Kidney (tissue), 14 donors: ENCODE measurements around the gene PATJ. TPM values are rescaled to one million over a fixed set of nuclear protein-coding genes. Genes with fewer than 3 reads are reported as not detected.

Experiments
- DNase-seq, 5 donors: peaks; one replicate each; pipeline ENCODE4 v3.0.0-alpha.2; 2013 to 2020
- FAIRE-seq: peaks from 2 replicates; lab custom pipeline; 2012; peaks lifted over from hg19 to GRCh38; lab: Jason Lieb, UNC
- H3K27ac ChIP-seq, 2 donors: one replicate each; pipeline ENCODE4 v1.7.0; 2013; ENCODE audit warnings: low read depth in 2 of 2, low read length in 2 of 2, inconsistent platforms in 1 of 2
- H3K27me3 ChIP-seq: one replicate; pipeline ENCODE4 v1.7.1; 2013; ENCODE audit warnings: low read length, inconsistent platforms; ENCODE audit not compliant: control insufficient read depth, insufficient read depth
- H3K36me3 ChIP-seq, 3 donors: one replicate each; pipeline versions ENCODE4 v1.7.0 to v1.7.1; 2013; ENCODE audit warnings: low read length in 3 of 3, control low read depth in 1 of 3, inconsistent platforms in 1 of 3; ENCODE audit not compliant: insufficient read depth in 3 of 3, control insufficient read depth in 2 of 3
- H3K4me1 ChIP-seq, 3 donors: one replicate each; pipeline versions ENCODE4 v1.7.0 to v1.7.1; 2013; ENCODE audit warnings: low read length in 3 of 3, inconsistent platforms in 1 of 3, low read depth in 1 of 3; ENCODE audit not compliant: control insufficient read depth in 2 of 3, insufficient read depth in 2 of 3
- H3K4me3 ChIP-seq, 3 donors: one replicate each; pipeline versions ENCODE4 v1.7.0 to v1.8.1; 2013; ENCODE audit warnings: low read length in 3 of 3, control low read depth in 1 of 3, inconsistent platforms in 1 of 3
- H3K9ac ChIP-seq, 3 donors: one replicate each; pipeline versions ENCODE4 v1.7.0 to v1.7.1; 2013; ENCODE audit warnings: low read length in 3 of 3, control low read depth in 1 of 3, inconsistent platforms in 1 of 3
- H3K9me3 ChIP-seq, 3 donors: one replicate each; pipeline versions ENCODE4 v1.7.0 to v1.7.1; 2013; ENCODE audit warnings: low read length in 3 of 3, control low read depth in 1 of 3, inconsistent platforms in 1 of 3; ENCODE audit not compliant: control insufficient read depth in 2 of 3, insufficient read depth in 1 of 3
- CTCF ChIP-seq: IDR thresholded peaks from 3 replicates; pipeline ENCODE4 v1.5.1; 2012; ENCODE audit warnings: mild to moderate bottlenecking, moderate library complexity, borderline replicate concordance; ENCODE audit not compliant: insufficient read depth; ENCODE audit errors: extremely low read depth
- intact Hi-C: fragments of 100-400 bp; cut with DNase I; formaldehyde crosslinking; loops from one replicate; pipeline ENCODE4 v1.11.1; 2022
- polyA plus RNA-seq: library from polyadenylated mRNA; stranded (reverse); fragments of 350-450 nt; fragmentation: Illumina TruSeq; extraction: RNeasy Lipid Tissue Mini Kit (QIAGEN cat#74804); gene quantifications from one replicate; pipeline ENCODE4 v1.2.3, GENCODE V29; 2014; ENCODE audit warnings: low read depth, low replicate concordance; ENCODE audit not compliant: insufficient read depth
- total RNA-seq: library from RNA; stranded (reverse); fragmentation: NEBNext Ultra II Directional; extraction: Animal tissue kit (Norgen Biotek cat#: 25700); gene quantifications from one replicate; pipeline ENCODE4 v1.2.1, GENCODE V29; 2021
- donor health status: control.
- donor health status: control.
- donor health status: control.
- donor health status: control.
- donor health status: control.
- donor health status: DM: yes; HTN: yes; CAD: no.
- donor health status: Normal renal cell carcinoma (clear cell type).

The PATJ gene
- total and polyA plus RNA-seq, 2 donors from 2014 or later: 44.0 to 98.0 TPM

- Histone ChIP-seq H3K9ac (no peak overlapping the region), H3K4me1 (no peaks in the 10 kb centered on the region), H3K36me3 (peaks cover 0 to 23% (median 6%) of the 10 kb centered on the region in 3 donors), H3K27ac (no peak overlapping the region), H3K9me3 (no peaks in the 10 kb centered on the region), H3K27me3 (no peaks in the 10 kb centered on the region), H3K4me3 (no peak overlapping the region)
- FAIRE-seq (no peak), DNase-seq (no peak)
- TF ChIP-seq CTCF: no peak
- intact Hi-C loops: no loop called here
These were observed 33.8 kb downstream of the PATJ start for GRCh38 chr1:61776091-61776490.

GRCh38 chr1:61779231-61779630 lies 37.0 kb downstream of the PATJ start:
- Histone ChIP-seq H3K27ac (no peak overlapping the region), H3K4me3 (no peak overlapping the region), H3K9me3 (no peaks in the 10 kb centered on the region), H3K9ac (no peak overlapping the region), H3K4me1 (no peaks in the 10 kb centered on the region), H3K27me3 (no peaks in the 10 kb centered on the region), H3K36me3 (peaks cover 0 to 16% (median 9%) of the 10 kb centered on the region in 3 donors)
- intact Hi-C loops: no loop called here
- TF ChIP-seq CTCF: no peak
- no peak for DNase-seq
- FAIRE-seq: no peak

GRCh38 chr1:61781151-61781550 lies 38.9 kb downstream of the PATJ start:
- H3K9me3 ChIP-seq: no peaks in the 10 kb centered on the region
- H3K27me3 ChIP-seq: no peaks in the 10 kb centered on the region
- no peak overlapping the region for H3K9ac ChIP-seq
- H3K4me1 ChIP-seq: no peaks in the 10 kb centered on the region
- no peak overlapping the region for H3K27ac ChIP-seq
- no peak for TF ChIP-seq CTCF
- DNase-seq (no peak), FAIRE-seq (no peak)
- H3K36me3 ChIP-seq: peaks cover 0 to 16% (median 9%) of the 10 kb centered on the region in 3 donors
- H3K4me3 ChIP-seq: no peak overlapping the region
- intact Hi-C loops: no loop called here

- no peaks in the 10 kb centered on the region for H3K9me3 ChIP-seq
- peaks cover 0 to 17% (median 9%) of the 10 kb centered on the region in 3 donors for H3K36me3 ChIP-seq
- H3K27me3 ChIP-seq: no peaks in the 10 kb centered on the region
- no peak overlapping the region for H3K27ac ChIP-seq
- H3K4me3 ChIP-seq: no peak overlapping the region
- intact Hi-C loops: no loop called here
- DNase-seq (no peak), FAIRE-seq (no peak)
- H3K4me1 ChIP-seq: no peaks in the 10 kb centered on the region
- H3K9ac ChIP-seq: no peak overlapping the region
- TF ChIP-seq CTCF: no peak
These were observed 40.5 kb downstream of the PATJ start for GRCh38 chr1:61782771-61783170.
